HG02840 (cell line): Measurements from ENCODE around the gene SLC7A11.
A peak's percentile ranks its signal among the peaks of the same experiment; 100 is the strongest.
"Not testable (repeated sequence)": the region's sequence is repeated elsewhere in the genome, so short reads cannot be mapped to it uniquely, and the experiment has no call there.

ENCODE experiments used
- ATAC-seq: cut with Tn5 transposase; IDR thresholded peaks from one replicate; pipeline ENCODE4 v1.9.1; 2021; ENCODE audit warnings: mild to moderate bottlenecking, moderate library complexity, moderate number of reproducible peaks; ENCODE audit not compliant: unreplicated experiment, low FRiP score

Gene SLC7A11

DNA sequence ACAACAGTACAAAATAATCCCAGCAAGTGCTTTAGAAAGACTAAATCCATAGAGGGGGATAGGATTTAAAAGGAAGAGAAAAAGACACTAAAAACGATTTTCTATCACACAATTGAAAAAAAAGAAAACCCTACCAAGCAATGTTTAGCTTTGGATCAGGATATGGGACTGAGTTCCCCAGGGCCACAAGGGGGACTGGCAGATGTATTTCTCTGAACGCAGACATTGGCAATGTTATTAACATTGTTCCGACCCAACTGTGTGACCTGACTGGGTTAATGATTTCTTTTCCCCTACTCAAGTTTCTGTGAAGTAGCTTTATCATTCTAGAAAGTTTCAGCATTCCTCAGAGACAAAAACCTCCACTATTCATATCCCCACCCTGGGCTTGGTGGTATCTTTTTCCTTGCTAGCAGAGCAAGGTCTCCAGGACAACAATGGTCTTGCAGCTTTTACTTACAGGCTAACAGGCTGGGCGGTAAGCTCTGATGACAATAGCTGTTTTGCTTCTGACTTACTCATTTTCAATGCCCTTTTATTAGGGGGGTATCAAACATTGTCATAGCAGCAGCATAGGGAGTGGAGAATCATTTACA is 25.8 kb downstream of the SLC7A11 start:
- no peak for ATAC-seq

DNA sequence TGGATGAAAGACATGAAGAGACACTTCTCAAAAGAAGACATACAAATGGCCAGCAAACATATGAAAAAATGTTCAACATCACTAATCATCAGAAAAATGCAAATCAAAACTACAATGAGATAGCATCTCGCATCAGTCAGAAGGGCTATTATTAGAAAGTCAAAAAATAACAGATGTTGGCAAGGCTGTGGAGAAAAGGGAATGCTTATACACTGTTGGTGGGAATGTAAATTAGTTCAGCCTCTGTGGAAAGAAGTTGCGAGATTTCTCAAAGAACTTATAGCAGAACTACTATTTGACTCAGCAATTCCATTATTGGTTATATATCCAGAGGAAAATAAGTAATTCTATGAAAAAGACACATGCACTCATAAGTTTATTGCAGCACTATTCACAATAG is 31.6 kb downstream of the SLC7A11 start:
- not testable (repeated sequence) for ATAC-seq

DNA sequence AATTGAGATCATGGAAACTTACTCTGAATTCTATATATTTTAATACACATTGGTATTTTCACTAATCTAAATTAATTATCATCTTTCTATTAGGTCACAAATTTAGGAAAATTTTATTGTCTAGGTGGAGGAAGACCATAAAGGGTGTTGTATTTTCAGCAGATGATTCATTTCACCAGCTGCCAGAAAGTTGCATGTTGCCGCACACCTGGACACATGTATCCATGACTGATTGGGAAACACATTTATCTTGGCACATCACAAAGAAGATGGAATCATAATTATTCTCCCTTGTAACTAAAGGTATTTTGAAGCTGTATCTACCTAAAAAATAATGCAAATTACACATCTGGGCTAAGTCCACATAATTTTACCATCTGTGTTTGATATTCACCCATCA is 33.1 kb downstream of the SLC7A11 start:
- ATAC-seq: no peak

DNA sequence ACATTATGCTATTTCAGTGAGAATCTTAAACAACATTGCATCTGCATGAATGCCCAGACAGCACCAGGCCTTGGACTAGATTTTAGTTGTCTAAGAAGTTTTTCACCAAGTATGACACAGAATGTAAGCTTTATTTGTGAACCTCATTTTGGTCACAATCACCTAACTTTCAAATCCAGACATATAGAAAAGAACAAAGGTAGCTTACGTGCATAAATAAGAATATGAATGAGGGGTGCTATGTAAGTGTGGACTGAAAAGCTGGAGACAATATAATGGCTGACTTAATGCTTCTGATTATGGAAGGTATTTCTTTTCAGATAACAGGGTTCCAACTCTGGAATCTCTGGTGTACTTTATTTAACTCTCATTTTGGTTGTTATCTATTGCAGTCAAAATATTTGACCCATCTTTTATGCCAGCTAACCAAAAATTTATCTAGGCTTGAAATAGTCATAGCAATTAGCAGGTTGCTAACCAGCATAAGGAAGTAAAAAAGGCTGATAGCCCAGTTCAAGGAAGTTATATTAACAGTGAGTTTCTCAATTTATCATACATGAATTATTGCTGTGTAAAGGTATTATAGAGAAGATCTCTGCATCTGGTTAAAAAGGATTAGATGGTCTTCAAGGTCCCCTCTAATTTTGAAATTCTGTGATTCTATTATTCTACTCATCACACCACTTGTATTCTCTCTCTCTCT is 36.5 kb downstream of the SLC7A11 start:
- no peak for ATAC-seq

DNA sequence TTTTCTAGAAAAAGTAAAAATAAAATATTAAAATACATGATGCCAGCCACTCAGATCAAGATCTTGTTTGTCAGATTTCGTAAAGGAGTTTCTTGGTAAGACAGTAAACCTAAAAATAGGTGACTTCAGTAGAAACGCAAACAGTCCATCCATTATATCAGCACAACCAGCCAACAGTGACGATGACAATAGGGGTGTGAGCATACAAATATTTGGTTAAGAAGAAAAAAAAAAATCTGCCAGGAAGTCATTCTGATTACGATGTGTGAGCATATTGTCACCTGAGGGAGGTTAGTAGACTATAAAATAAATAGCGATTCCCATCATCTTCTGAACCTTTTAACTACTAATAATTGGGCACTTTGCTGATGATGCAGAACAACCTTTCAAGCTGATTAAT is 37.6 kb downstream of the SLC7A11 start:
- ATAC-seq: no peak

DNA sequence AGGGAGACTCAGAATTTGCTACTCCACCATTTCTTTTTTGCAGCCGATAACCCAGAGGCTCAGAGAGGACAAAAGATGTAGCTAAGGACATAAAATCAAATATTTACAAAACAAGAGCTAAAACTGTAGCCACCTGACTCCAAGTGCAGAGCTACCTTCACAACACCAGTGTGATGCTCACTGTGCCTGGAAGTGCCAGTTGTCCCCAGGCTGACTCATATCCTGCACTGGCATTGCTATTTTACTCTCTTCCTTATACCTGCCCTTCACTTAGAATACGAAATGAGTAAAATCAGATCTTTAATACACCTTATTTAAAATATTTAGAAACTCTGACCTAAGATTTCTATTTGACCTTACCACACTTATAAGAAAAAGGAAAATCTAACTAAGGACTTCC is 39.5 kb downstream of the SLC7A11 start:
- no peak for ATAC-seq

DNA sequence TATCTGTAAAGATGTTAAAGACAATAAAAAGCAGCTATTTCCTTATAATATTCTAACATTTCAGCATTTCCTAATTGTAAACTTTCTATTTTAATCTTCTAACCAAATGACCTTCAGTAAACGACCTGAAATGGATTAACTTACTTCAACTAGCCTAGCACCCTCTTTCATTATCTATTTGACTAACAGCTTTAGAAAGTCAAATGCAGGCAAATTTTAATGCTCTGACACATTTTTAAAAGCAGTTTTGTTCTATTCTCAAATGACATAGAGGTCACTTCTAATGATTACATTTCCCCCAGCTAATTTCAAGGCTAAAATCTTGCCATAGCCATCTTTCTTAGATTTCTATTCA is 41.9 kb downstream of the SLC7A11 start:
- peak; percentile 44 for ATAC-seq

DNA sequence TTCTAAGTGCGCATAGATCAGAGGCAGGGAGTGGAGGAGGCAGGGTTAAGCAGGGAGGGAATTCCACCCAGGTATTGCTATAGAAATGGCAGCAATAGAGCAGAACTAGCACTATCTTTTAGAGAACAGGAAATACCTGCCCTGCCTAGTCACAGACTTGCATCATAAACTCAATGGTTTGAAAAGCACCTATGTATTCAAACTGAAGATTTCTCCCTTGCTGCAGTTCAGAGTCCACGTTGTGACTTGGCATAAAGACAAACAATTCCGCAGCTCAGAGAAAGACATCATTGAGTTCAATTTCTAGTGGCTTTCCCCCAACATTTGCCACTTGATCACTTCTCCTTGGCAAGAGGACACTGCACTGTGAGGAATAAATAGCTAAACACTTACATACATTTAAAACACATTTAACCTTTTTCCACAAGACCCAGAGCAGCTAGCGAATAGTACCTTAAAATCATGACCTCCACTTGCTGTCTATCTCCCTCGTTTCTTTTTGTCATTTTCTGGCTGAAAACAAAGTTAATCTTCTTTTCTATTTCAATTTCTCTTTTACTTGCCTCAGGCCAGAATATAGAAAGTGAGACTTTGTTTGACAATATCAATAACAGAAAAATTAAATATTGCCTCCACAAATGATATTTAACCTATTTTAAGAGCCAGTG is 42.4 kb downstream of the SLC7A11 start:
- peak; percentile 57 for ATAC-seq

DNA sequence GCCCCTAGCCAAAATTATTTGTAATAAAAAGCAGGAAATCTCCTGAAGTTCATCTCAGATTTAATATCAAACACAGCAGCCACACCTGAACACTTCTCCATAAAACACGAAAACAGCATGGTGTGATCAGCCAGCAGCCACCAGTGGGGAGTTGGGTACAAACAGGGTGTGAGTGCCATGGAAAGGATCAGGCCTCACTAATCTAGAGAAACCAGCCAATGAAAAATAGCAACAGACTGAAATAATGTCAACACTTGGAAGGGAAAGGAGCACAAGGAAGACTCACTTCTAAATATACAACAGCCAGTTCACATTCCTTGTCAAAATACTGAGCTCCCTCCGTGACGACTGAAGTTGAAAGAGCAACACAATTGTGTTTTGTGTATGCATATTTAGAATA is 46.0 kb downstream of the SLC7A11 start:
- no peak for ATAC-seq

DNA sequence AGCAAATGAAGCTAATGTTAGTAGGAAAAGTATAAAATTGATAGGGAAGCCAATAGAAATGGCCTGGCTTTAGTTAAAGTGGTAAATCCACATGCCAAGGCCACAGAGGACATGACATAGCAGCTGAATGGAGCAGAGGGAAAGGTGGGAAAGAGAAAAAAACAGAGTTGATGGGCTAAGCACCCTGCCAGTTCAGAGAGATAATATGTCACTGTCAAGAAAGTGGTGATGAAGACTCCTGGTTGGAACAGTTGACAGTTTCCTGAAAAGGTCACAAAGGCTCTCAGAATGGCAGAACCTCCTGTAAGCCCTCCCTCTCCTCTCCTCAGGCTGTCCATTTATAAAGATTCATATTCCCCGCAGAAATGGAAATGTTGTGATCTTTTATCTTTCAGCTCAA is 48.2 kb downstream of the SLC7A11 start:
- no peak for ATAC-seq

DNA sequence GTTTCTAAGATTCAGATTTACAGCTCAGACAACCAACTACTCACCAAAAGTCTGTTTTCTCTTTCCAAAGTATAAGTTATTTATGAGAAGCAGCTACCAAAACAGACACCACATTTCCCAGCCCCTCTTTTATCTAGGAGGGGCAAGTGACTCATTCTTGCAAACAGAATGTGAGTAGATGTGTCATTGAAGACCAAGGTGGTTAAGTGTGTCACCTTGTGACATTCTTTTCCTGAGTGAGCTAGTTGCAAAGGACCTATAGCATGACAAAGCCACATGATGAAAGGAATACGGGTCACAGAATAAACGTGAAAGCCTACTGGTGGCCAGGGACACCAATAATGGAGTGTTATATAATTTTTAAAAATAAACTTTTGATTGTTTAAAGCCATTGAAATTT is 50.0 kb downstream of the SLC7A11 start:
- no peak for ATAC-seq

DNA sequence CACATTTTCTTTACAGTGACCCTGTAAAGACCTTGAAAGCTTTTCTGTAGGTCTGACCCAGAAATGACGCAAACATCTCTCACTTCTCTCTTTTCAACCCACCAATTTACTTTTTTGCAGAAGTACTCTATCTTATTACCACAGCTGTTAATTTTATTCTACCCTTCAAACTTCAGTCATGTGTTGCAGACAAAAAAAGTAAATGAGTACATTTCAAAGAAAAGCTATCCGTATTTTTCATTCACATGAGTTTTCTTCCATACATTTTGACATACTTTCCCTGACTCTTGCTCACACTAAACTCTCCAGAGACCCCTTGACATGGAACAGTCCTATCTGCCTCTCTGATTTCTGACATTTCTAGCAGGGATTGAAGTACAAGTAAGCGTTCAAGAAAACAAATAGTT is 51.7 kb downstream of the SLC7A11 start:
- peak; percentile 99 for ATAC-seq

DNA sequence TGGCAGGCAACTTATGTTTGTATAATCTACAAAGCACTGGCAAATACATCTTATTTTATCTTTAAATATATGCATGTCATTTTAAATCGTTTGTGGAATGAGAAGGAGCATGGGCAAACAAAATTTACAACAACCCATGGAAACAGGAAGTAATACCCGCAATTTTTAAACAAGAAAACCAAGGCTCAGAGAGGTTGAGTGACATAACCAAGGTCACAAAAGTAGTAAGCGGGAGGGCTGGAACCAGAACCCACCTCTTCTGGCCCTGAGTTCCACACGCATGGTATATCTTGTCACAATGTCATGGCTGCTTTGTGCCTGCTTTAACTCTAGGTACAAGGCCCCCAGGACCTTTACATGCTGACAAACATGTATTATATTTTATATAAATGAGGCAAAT is 52.9 kb downstream of the SLC7A11 start:
- ATAC-seq: no peak

DNA sequence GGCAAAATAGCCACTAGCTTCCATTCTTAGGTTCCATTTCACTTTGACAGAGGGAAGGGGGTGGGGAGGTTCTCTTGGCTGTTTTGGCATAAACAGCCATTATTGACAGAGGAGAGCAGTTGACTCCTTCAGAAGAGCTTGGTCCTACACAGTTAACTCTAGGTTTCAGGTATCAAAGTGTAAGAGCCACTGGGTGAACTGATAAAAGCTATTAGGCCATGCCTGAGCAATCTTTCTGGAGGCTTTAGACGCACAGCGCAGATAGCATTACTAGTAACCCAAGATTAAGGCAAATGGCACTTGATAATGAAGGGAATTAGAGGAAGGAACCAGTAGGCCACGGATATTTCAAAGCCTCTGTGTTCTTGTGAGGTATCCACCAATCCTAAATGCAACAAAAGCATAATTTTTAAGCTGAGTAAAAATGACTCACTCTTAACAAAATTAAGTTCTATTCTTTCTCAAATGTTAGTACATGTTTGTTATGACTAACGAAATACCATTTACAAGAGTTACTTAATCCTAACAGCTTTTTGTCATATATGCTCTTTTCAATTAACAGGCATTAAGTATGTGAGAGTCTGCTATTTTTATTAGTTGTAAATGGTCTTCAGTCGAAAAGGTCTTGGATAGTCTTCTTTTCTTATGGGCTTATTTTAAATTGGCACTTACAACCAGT is 53.6 kb downstream of the SLC7A11 start:
- ATAC-seq: no peak

DNA sequence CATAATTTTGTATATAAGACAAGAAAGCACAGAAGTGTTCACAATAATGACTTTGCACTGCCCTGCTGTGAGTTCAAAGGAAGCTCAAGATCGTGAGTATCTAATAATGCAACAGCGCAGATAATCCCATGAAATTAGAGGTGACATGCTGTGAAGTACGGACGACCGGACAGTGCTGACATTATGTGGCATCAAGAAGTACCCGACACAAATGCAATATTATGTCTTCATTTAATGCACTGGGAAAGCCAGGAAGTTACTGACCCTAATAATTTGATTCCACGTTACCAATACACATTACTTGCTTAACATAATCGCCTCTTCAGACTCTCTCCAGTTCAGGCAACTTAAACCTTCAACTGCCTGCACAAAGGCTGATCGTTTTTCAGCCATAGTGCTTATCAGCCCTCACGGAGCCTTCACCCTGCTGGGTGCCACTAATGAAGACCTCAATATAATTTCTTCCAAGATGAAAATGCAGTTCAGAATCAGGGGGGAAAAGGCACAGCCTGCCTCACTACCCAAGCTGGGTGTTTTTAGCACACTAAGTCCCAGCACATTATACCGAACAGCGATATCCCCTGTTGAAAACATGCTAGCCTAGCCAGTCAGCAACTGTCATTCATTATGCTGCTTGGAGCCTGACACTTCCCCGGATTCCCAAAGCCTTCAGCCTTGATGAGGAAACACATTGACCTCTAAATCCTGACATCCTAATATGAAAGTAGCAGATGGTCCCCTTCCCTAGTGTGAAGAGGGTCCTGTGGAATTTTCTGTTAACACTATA is 56.1 kb downstream of the SLC7A11 start:
- ATAC-seq: no peak

DNA sequence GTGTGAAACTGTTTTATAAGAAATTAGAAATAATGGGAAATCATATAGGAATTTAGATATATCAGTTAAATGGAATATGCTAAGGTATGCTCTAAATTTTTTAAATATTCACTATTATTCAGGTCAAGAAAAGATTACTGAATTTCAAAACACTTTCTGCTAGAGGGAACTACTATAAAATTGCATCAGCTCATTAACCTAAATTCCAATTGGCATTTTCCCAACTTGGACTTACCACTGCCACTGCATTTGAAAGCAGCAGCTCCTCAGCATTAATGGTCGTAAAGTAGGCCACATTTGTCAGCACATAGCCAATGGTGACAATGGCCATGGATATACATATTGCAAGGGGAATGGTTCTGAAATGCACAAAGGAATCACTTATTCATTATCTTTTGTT is 57.3 kb downstream of the SLC7A11 start:
- ATAC-seq: no peak

DNA sequence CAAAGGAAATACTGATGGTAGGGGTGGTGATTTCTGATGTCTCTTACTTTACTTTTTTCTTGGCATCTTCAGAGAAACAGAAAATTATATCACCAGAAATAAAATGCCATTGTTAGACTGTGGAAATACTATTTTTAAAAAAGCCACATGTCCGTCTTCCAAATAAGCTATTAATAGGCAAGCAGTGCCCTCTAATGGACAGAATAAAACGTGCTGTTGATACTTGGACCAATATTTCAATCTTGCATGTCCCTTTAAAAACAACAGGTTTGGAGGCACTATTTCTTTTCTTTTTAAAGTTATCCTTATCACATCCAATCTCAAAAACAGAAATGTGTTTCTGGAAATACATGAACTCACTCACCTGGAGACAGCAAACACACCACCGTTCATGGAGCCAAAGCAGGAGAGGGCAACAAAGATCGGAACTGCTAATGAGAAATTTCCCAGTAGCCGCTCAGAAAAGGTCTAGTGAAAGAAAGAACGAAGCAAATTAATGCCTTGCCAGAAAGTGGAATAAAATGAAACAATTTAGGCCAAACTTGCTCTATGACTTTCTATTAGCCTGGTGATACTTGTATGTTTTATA is 59.2 kb downstream of the SLC7A11 start:
- ATAC-seq: no peak

DNA sequence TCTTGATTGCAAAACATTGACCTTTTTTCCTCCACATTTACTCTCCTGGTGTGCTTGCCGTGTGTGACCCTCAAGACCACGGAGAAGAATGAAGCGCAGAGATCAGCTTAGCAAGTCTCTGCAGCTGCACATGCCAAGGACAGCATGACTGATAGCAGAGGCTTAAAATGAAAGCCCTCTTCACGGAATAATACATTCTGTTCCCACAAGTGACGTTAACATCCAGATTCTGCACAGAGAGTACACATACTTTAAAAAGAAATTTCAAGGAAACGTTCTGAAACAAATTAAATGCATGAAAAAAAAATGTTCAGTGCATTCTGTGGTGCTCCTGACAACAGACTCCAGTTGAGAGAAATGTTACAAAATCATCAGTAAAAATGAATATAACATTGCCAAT is 60.9 kb downstream of the SLC7A11 start:
- ATAC-seq: no peak

DNA sequence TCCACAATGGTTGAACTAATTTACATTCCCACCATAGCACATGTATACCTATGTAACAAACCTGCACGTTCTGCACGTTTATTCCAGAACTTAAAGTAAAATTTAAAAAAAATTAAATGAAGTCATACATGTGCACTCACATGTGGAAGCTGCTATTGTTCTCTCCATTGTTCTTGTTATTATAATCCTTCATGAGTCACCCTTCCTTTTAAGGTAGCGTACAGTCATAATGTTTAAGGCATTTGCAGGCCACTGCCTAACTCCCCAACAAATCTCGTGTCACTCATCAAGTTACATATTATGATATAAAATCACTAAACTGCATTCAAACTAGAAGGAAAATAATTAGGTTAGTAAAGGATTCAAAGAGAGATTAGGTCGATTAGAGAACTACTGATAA is 63.6 kb downstream of the SLC7A11 start:
- ATAC-seq: no peak

DNA sequence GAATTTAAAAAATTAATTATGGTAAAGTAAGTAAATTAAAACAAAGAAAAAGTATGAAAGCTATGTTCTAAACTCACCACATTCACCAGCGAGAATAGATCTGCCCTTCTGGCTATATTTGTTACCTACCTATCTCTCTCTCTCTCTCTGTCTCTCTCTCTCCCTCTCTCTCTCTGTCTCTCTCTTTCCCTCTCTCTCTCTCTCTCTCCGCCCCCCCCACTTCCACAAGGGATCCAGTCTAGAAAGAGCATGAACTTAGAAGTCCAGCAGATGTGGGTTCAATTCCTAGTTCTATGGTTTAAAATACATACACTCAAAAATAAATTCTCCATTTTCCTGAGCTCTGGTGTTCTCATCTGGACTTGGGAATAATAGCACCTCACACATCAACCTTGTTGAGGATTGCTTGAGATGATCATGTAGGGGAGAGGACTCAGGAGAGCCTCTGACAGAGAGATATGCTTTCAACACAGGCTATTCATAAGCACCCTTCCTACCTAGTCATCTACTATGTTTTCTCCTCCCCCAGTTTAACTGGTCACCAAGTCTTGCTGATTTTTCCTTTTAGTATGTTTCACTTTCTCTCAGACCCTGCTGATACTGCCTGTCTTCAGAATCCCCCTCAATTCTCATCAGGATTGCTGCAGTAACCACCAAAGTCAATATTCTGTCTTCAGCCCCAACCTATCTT is 64.7 kb downstream of the SLC7A11 start:
- ATAC-seq: no peak
